ENCODE measurements around the gene SMARCAL1.
"Not testable (repeated sequence)": the region's sequence is repeated elsewhere in the genome, so short reads cannot be mapped to it uniquely, and the experiment has no call there.

Gene SMARCAL1

GRCh38 chr2:216412022-216412999 is at the start of gene SMARCAL1:
SMARCAL1 (plus strand) TSS chr2:216412484; CDS start chr2:216414705, 2,221 bp downstream.
- DNase-seq (ENCODE audit: low spot score) = peak; percentile 77

GRCh38 chr2:216362730-216363129 is 49.6 kb upstream of the SMARCAL1 start:
- DNase-seq (ENCODE audit: low spot score) = no peak

- no peak for DNase-seq (ENCODE audit: low spot score)
Observed at GRCh38 chr2:216363221-216363620, 49.1 kb upstream of the SMARCAL1 start.

DNA sequence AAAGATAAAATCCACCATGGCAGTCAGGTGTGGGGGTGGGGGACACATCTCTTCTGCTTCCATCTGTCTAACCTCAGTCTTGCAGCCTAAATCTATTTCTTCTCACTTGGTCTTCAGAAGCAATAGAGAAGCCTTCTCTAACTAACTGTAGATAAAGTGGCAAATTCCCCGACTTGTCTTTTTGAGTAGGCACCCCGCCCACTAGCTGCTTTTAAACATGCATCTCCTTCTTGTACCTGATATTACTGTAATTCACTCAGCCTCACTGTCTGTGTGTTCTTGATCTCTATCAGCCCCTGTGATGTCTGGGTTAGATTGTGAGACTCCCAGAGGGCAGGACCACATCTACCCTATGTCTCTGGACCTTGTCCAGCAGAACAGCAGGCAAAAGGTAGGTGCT is 46.8 kb upstream of the SMARCAL1 start:
- no peak for DNase-seq (ENCODE audit: low spot score)

DNA sequence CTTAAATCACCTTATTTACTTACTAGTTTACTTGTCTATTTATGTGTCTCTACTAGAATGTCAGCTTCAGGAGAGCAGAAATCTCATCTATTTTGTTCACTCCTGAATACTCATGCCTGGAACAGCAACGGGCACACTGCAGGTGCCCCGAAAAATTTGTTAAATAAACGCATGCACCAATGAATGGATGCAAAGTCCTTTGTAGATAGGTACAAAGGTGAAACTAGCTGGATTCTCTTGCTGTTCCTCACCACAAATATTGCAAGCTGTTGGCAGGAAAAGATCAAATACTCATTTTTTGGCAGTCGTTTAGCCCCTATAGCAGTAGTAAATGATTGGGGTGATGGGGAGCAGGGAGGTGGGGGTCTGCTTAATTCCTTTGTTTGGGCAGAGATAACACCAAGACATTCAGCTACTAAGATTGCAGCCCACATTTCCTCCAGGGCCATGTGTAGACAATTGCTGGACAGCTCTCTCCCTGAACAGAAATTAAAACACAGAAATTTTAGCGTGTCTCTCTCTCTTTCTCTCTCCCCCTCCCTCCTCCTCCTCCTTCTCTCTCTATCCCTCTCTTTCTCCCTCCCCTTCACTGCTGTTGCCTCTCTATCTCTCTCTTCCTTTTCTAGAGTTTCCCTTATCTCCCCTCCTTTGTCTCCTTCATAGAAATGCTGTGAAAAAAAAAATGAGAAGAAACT is 45.4 kb upstream of the SMARCAL1 start:
- no peak for DNase-seq (ENCODE audit: low spot score)

GRCh38 chr2:216369821-216370220 is 42.5 kb upstream of the SMARCAL1 start:
- no peak for DNase-seq (ENCODE audit: low spot score)

DNA sequence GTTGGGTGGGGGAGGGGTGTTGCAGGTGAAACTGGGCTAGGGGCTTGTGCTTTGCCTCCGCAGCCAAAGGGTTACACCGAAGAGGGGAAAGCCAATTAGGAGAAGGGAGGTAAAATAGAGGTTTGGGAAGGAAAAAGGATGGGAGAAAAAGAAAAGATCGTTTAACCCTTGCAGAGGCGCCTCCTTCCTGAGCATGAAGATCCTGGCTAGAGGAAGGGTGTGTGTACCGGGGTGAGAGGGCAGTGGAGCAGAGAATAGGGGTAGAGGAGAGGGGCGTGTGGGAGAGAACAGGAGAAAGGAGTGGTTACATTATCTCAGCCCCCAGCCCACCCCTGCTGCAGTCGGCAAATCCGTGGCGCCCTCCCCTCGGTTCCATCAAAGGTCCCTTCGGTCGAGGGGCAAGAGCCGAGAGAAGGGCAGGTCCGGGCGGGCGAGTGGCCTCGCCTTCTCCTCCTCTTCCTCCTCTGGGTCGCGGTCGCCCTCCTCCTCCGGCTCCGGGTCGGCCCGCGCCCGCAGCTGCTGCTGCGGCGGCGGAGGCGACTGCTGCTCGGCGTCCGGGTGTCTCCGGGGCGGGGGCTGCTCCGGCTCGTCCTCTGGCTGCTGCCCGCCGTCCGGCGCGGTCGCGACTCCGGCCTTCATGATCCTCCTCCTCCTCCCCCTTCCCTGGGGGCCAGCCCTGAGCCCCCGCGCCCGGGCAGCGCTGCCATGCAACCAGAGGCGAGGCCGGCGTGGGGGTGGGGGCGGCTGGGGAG is 41.1 kb upstream of the SMARCAL1 start:
- DNase-seq (ENCODE audit: low spot score) = no peak

- DNase-seq (ENCODE audit: low spot score) = peak; percentile 69
Observed at GRCh38 chr2:216371721-216372702, 40.3 kb upstream of the SMARCAL1 start, which contains the start of gene MARCHF4. MARCHF4 (minus strand) TSS chr2:216372483; CDS start chr2:216370260, 2,223 bp downstream.

- no peak for DNase-seq (ENCODE audit: low spot score)
Observed at GRCh38 chr2:216372761-216373291, 39.5 kb upstream of the SMARCAL1 start.

DNA sequence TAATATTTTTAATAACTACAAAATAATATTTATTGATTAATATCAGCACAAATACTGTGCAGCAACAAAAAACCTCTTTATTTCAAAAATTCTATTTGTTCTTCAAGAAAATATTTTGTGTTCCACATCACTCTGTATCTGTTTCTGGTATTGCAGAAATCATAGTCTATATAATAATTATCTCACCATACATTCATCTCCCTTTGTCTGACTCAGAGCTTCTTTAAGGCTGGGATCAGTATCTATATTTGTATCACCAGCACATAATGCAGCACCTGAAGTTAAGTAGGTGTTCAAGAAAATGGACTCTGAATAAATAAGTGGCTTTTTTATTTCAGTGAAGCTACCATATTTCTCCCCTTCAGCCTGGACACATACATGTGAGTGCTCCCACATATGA is 38.4 kb upstream of the SMARCAL1 start:
- DNase-seq (ENCODE audit: low spot score) = no peak

DNA sequence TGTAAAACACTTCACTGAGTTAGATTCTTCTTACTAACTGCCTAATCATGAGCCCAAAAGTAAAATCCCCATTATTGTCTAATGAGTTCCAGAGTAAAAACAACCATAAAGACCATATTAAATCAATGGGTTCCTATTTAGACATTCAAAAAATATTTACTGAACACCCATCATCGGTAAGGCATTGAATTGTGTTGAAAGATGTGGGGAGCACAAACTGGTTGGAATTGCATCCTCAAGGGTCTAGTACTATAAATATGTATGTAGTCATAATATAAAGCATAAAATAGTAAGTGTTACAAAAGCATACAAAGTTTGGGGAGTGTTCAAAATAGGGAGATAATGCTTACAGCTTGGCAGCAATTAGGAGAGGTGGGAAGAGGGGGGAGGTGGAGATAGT is 37.0 kb upstream of the SMARCAL1 start:
- DNase-seq (ENCODE audit: low spot score) = no peak

- no peak for DNase-seq (ENCODE audit: low spot score)
Observed at GRCh38 chr2:216379977-216380376, 32.3 kb upstream of the SMARCAL1 start.

- DNase-seq (ENCODE audit: low spot score) = not testable (repeated sequence)
Observed at GRCh38 chr2:216384409-216384808, 27.9 kb upstream of the SMARCAL1 start.

- no peak for DNase-seq (ENCODE audit: low spot score)
Observed at GRCh38 chr2:216385478-216385877, 26.8 kb upstream of the SMARCAL1 start.

DNA sequence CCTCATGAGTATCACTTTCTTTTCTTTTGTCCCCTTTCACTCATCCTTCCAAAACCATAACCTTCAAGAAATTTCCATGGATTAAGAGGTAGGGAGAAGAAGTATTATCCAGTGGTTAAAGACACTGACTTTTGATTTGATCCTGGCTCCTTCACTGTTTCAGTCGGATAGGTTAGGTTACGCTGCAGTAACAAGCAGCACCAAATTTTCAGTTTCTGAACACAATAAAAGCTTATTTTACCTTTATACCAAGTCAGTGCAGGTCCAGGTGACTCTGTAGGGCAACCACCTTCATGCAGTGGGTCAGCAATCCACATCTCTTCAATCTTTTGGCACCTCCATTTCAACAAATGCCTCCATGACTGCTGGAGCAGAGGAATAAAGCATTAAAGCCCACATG is 25.0 kb upstream of the SMARCAL1 start:
- no peak for DNase-seq (ENCODE audit: low spot score)

GRCh38 chr2:216388046-216388884 is 24.0 kb upstream of the SMARCAL1 start:
- no peak for DNase-seq (ENCODE audit: low spot score)

DNA sequence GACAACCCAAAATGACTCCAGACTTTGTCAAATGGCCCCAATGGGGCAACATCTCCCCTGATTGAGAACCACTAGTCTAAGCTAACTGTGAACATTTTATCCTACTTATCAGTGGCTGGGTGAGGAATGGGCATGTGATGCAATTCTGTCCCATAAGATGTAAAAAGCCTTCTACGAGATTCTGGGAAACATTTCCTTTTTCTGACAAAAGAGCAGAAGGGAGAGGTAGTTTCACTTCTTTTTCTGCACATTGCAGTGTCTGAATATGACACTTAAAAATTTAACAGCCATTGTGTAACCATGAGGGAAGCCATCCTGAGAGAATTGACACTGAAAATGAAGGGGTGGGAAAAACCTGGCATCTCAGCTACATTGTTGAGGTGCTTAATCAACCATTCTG is 22.7 kb upstream of the SMARCAL1 start:
- no peak for DNase-seq (ENCODE audit: low spot score)

DNA sequence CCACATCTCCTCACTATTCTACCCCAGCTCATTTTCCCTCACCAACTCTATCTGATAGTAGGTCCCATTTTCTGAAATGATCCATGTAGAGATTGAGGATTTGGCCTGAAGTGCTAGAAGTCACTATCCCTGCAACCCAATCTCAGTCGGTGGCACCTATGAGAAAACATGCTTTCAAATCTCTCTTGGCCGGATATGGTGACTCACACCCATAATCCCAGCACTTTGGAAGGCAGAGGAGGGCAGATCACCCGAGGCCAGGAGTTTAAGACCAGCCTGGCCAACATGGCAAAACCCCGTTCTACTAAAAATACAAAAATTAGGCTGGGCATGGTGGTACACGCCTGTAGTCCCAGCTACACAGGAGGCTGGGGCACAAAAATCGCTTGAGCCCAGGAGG is 20.9 kb upstream of the SMARCAL1 start:
- DNase-seq (ENCODE audit: low spot score) = no peak

DNA sequence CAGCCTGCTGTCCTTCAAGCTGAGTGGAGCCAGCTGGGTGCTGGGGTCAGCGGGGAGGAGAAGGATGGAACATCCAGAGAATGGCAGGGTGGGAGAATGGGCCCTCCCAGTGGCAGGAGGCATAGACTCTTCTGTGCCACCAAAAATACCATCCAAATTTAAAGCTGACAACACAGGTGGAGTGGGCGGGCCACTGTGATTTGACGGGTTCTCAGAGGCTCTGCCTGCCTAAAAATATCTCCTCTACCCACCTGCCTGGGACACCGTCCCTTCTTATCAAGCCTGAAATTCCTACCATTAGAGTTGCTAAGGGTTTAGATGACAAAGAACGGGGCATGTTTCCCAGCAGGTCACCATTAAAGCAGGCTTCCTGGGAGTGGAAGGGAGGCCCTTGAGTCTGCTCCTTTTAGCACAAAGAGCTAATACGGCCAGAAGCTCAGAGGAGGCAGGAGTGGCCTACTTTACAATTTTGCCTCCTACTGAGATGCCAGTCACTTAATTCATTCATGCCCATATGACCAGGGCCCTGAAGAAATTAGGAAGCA is 20.2 kb upstream of the SMARCAL1 start:
- DNase-seq (ENCODE audit: low spot score) = no peak

All from HuH-7 (cell line).